ENCODE data around the gene ADAD2.
A peak's percentile ranks its signal among the peaks of the same experiment; 100 is the strongest.
"Not testable (repeated sequence)": the region's sequence is repeated elsewhere in the genome, so short reads cannot be mapped to it uniquely, and the experiment has no call there.

ADAD2 gene

DNA sequence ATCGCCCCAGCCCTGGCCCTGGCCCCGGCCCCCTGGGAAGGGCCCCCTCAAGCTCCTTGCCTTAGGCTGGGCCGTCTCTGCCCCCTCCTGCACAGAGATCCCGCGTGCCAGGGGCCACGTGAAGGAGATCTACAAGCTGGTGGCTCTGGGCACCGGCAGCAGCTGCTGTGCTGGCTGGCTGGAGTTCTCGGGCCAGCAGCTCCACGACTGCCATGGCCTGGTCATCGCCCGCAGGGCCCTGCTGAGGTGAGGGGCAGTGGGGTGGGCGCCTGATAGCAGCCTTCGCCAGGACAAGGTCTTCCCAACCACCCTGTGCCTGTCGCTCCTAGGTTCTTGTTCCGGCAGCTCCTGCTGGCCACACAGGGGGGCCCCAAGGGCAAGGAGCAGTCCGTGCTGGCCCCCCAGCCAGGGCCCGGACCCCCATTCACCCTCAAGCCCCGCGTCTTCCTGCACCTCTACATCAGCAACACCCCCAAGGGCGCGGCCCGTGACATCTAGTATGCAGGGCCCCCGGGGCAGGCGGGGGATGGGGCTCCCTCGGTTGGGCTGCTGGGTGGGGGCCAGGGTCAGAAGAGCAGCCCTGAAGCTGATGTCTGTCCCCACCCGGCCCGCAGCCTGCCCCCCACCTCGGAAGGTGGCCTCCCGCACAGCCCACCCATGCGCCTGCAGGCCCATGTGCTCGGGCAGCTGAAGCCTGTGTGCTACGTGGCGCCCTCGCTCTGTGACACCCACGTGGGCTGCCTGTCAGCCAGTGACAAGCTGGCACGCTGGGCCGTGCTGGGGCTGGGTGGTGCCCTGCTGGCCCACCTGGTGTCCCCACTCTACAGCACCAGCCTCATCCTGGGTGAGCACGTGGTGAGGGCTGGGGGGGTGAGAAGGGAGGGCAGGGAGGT is 4.5 kb downstream of the ADAD2 start:
- DNase-seq (ENCODE audit: low spot score), result no peak

DNA sequence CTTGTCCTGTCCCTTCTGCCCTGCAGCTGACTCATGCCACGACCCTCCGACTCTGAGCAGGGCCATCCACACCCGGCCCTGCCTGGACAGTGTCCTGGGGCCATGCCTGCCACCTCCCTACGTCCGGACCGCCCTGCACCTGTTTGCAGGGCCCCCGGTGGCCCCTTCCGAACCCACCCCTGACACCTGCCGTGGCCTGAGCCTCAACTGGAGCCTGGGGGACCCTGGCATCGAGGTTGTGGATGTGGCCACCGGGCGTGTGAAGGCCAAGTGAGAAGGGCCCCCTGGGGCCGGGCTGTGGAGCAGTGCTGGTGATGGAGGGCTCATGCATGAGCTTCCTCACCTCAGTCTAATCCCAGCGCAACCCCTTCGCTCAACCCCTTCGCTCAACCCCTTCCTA is 5.1 kb downstream of the ADAD2 start:
- DNase-seq (ENCODE audit: low spot score), result no peak

DNA sequence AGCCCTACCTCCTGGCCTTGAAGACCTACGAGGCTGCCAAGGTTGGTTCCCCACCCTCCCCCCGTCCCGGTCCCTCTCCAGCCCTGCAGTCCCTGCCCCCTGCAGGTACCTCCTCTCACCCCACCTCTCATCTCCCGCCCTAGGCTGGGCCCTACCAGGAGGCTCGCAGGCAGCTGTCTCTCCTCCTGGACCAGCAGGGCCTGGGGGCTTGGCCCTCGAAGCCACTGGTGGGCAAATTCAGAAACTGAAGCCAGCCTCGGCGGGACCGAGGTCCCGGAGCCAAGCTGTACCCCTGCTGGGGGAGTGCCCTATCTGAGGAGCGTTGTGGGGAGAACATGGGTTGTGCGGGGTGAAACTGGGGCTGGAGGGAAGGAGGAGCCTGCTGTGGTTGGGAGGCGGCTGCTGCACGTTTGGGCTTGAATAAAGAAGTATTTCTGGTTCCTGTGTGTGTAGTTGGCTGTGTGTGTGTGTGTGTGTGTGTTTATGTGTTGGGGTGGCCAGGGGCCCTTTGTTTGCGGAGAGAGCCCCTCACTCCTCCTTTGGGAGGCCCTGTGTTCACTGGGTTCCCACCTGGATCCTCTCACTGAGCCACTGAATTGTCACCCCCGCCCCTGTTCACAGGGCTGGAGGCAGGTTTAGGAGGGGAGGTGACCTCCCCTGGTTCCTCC is 5.9 kb downstream of the ADAD2 start:
- no peak for DNase-seq (ENCODE audit: low spot score)

DNA sequence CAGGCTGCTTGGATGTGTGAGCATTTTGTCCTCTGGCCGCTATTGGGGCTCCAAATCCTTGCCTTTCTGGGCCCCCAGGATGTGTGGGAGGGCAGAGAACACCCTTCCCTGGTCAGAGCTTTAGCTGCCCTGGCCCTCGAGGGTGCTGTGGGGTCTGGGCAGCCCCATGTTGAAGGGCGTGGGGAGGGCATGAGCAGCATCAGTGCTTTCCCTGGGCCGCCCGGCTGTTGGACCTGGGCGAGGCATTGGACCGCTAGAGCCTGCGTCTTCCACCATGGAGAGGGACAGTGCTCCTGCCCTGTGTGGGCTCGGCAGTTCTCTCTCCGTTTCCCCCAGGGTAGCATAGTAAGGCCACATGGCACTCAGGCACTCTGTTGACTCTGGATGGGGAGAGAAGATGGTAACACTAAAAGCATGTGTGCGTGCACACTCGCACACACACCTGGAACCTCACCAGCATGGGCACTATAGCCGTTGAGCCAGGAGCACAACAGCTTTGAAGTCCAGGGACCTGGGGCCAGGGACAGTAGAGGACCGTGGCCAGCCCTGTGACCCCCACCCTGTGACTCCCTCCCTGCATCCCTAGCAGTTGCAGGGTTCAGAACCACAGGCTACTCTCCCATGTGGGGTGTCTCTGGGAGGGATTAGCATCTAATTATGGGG is 6.6 kb downstream of the ADAD2 start:
- no peak for DNase-seq (ENCODE audit: low spot score)

DNA sequence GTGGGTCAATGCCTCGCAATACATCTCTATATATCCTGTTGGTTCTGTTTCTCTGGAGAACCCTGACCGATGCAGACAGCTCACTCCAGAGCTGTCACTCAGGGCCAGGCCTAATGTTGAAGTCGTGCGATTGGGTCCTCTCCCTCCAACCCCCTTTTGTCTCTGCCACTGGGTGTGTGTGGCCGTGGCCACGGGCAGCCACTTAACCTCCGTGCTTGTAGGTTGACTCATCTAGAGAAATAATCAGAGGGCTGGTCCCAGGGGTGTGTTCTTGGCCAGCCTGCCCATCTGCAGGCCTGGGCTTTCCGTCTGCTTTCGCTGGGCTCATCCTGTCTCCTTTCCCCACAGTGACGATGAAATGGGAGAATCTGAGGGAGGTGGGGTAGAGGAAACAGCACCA is 7.4 kb downstream of the ADAD2 start:
- no peak for DNase-seq (ENCODE audit: low spot score)

DNA sequence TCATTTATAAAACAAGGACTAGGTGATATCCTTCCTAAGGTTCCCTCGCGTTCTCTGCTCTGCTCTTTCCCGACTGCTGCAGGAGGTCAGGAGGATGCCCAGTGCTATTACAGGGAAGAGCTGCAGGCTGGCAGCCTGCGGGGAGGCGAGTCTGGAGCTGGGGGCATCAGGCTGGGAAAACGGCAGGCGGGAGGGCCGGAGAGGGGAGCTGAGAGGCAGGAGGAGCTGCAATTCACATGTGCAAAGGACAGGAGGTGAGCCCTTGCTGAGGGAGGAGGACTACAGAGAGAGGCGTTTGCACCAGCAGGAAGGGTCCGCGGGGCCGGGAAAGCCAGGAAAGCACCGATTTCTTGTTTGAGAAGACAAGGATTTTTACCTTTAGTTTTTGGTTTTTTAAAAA is 8.1 kb downstream of the ADAD2 start:
- no peak for DNase-seq (ENCODE audit: low spot score)

DNA sequence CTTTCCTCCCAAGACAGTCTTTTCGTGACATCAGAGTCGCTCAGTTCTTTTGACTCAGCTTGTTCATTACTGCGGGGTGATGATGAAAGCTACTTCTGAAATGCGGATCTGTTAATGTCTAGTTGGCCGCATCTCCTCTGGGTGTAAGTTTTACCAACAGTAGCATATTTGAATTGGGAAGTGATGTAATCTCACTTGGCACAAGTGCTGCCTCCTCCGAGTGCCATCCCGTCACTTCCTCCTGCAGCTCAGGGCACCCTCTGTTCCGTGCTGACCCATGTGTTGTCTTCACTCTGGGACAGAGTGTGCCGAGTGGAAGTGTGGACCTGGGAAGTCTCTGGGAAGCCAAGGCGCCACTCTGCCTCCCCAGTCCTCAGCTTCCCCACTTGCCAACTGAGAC is 8.9 kb downstream of the ADAD2 start:
- DNase-seq (ENCODE audit: low spot score), result no peak

DNA sequence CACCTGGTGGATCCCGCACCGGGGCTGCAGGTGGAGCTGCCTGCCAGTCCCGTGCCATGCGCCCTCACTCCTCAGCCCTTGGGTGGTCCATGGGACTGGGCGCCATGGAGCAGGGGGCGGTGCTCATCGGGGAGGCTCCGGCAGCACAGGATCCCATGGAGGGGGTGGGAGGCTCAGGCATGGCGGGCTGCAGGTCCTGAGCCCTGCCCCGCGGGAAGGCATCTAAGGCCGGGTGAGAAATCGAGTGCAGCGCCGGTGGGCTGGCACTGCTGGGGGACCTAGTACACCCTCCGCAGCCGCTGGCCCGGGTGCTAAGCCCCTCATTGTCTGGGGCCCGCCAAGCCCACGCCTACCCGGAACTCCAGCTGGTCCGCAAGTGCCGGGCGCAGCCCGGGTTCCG is 13.6 kb downstream of the ADAD2 start:
- not testable (repeated sequence) for DNase-seq (ENCODE audit: low spot score)

DNA sequence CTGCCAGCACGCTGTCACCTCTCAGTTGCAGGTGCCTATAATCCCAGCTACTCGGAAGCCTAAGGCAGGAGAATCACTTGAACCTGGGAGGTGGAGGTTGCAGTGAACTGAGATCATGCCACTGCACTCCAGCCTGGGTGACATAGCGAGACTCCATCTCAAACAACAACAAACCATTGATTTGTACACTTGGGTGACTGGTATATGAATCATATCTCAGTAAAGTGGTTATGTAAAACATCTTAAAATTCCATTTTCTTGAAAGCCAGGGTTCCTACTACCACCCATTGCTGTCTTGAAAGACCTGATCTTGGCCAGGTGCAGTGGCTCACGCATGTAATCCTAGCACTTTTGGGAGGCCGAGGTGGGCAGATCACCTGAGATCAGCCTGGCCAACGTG is 14.2 kb downstream of the ADAD2 start:
- DNase-seq (ENCODE audit: low spot score), result not testable (repeated sequence)

DNA sequence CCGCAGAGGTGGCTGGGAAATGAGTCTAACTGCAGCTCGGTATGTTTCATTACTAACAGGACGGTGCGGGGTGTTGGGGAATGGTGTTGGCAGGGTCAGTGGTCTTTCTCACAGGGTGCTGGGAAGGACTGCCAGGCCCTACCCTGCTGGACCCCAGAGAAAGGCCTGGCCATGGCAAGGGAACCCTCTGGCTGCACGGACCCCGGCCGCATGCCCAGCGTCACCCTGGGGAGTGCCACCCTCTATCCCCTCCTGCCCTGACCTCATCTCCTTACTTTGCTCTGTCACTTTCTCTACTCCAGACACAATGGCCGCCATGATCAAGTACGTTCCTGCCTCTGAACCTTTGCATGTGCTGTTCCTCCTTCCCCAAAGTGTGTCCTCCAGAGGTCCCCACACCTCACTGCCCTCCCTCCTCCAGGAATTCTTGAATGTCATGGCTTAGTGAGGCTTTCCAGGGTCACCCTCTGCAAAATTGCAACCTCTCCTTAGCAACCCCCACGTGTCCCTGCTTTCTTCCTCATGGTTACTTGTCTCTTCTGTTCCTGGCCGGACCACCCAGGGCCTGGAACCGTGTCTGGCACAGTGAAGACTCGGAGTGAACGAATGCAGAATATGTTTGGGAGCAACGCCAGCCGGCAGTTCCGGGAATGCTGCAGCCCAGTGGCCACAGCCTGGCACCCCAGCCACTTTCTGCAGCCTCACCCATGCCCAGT is 15.2 kb downstream of the ADAD2 start:
- DNase-seq (ENCODE audit: low spot score), result no peak

DNA sequence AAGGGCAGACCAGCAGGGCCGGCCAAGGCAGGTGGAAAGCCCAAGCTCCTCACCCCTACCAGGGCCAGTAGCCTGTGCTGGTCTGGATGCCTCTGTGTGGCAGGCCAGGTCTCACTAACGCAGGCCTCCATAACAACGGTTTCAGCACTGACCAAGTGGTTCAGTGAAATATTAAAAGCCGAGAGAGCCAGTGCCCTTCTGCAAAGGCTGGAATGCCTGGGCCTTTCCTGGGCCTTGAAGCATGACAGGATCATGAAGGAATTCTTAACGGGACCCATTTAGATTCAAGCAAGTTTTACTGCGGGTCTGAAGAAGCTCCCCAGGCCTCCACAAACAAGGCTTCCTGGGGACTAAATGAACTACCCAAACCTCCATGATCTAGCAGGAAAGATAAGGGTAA is 16.3 kb downstream of the ADAD2 start:
- DNase-seq (ENCODE audit: low spot score), result no peak

DNA sequence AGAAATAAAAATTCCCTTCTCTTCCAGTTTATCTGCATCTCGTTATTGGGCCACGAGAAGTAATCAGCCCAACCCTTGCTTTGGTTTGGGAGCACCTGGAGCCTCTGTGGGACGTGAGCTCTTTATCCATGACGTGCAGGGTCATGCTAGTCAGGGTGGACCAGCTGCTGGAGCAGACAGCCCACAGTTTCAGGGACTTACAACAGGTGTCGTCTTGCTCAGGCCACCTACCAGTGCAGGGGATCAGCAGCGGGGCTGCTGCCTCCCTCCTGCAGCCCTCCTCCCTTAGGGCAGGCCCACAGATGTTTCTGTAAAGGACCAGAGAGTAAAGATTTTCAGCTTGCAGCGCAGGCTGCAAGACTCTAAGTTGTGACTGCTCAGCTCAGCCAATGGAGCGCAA is 16.9 kb downstream of the ADAD2 start:
- no peak for DNase-seq (ENCODE audit: low spot score)

DNA sequence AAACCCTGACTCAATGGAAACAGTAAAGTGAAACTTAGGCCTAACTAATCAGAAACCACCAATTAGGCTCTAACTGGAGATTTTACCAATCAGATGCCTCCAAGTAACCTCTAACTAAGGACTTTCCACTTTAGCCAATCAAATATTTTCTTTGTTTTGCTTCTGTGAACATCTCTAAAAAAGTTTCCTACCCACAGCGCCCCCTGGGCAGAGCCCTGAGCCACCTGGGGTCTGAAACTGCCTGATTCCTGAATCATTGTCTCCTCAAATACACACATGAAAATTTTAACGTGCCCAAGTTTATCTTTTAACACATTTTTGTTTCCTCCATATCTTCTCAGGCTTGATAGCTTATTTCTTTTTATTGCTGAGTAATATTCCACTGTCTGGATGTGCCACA is 19.0 kb downstream of the ADAD2 start:
- no peak for DNase-seq (ENCODE audit: low spot score)

DNA sequence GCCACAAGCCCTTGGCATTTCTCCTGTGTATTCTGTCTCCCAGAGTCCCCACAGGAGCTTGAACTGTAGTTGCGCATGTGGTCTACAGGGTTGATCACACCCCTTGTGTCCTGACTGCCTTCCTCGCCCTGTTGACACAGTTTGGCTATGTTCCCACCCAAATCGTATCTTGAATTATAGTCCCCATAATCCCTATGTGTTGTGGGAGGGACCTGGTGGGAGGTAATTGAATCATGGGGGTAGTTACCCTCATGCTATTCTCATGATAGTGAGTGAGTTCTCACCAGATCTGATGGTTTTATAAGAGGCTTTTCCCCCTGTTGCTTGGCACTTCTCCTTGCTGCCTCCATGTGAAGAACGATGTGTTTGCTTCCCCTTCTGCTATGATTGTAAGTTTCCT is 21.2 kb downstream of the ADAD2 start:
- DNase-seq (ENCODE audit: low spot score), result no peak

DNA sequence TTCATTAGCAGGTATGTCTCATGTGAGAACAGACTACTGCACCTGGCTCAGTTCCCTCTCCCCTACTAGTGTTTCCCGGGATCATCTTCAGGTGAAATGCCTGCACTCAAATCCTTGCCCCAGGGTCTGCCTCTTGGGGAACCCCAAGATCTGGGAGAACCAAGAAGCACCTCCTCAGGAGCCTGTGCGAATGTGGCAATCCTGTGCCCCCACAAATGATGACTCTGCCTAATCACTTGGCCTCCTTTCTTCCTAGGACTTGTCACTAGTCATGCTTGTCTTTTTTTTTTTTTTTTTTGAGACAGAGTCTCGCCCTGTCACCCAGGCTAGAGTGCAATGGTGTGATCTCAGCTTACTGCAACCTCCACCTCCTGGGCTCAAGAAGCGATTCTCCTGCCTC is 21.7 kb downstream of the ADAD2 start:
- no peak for DNase-seq (ENCODE audit: low spot score)

DNA sequence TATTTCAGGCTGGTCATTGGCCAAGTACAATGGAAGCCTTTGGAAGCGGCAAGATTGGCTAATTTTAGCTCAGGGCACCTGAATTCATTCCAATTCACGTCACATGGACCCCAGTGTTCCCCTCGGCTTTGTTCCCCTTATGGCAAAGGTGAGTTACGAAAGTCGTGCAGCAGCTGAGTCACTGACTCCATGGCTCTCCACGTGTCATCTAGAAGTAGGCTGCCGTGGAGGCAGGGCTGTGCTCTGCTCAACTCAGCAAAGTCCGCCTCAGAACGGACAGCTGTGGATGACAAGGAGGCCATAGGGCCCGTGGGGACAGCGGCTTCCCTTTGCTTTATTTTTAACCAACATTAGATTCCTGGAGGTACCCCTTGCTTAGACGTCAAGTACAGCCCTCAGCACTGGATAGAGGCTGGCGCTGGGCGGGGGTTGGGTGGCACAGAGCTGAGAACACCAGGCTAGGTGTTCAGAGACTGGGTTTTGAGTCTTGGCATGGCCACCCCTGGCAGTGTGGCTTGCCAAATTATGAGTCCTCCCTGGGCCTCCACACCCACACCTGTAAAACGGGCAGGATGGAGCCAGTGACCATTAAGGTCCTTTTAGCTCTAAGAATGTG is 23.6 kb downstream of the ADAD2 start:
- no peak for DNase-seq (ENCODE audit: low spot score)

DNA sequence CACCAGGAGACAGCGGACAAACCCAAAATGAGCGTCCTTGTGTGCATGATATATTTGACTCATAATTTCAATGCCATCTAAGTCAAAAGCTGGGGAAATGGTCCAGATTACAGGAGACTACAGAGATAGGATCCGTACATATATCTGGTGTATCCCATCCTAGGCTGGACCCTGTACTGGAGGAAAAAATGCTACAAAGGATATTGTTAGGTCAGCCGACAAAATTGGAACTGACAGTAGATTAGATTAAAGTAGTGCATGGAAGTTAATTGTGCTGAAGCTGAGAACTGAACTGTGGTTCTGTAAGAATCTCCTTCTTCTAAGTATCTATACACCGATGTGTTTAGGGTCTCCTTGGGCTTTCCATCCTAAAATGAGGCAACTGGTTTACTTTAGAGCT is 24.6 kb downstream of the ADAD2 start:
- no peak for DNase-seq (ENCODE audit: low spot score)

DNA sequence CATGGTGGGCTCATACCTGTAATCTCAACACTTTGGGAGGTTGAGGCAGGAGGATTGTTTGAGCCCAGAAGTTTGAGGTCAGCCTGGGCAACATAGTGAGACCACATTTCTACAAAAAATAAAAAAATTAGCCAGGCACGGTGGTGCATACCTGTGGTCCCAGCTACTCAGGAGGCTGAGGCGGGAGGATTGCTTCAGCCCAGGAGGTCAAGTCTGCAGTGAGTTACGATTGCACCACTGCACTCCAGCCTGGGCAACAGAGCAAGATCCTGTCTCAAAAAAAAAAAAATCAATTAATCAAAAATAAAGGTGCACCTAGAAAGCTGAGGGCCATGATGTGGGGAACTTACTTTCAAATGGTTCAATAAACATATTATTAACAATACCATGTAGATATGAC is 25.2 kb downstream of the ADAD2 start:
- not testable (repeated sequence) for DNase-seq (ENCODE audit: low spot score)

DNA sequence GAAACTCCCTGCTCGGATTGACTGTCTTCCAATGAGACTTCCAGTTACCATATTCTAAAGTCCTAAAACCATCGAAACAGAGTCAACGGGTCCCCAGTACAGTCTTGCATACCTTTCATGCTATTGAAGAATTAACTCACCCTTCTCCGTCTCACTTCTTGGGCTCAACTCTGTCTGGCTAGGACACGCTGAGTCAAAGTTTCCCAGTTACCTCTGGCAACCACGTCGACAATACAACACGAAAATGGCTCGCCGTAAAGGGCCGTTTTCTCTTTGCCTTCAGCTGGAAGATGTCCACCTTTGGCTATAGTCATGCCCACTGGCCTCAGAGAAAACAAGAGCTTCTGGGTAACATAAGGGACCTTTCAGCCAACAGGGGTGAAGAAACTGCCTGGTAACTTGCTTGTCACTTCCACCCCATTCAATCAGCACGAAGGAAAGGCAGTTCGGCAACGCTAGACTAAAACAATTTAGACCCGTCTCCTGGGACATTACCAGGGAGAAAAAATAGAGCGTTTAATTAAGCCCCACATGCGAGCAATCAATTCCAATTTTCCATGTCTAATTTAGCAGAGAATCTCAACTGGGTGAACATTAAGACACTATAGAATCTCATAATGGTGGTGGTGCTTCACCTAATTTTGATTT is 27.3 kb downstream of the ADAD2 start:
- DNase-seq (ENCODE audit: low spot score), result no peak

DNA sequence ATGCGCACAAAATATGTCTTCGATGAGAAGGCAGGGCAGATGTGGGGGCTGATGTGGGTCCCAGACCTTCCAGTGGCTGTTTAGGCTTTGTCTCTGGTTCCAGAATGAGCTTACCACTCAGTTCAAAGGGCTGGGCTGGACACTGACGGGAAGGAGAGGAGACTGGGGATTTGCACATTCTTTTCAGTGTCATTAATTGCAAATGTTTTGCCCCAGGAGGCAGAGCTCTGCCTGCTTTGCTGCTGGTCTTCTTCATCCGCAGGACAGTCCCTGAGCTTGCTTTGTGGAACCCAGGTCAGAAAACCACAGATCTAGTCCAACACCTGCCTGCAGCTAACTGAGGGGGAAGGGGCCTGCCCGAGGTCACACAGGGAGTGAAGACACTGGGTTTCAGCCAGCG is 28.0 kb downstream of the ADAD2 start:
- DNase-seq (ENCODE audit: low spot score), result no peak

DNA sequence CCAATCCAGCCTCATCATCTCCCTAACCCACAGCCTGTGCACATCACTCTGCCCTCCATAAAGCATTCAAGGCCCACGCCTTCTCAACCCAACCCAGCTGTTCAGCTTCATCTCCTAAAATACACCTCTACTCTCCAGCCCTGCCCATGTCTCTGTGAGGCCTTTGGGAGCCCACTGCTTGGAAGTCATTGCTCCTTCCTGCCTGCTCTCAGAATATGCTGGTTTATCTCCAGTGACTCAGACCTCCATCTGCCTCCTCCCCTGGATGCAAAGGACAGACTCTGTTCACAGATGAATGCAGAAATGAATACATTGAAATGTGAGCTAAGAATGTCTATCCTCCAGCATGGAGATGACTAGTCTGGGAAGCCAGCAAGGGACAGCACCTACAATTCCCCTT is 29.9 kb downstream of the ADAD2 start:
- DNase-seq (ENCODE audit: low spot score), result no peak

DNA sequence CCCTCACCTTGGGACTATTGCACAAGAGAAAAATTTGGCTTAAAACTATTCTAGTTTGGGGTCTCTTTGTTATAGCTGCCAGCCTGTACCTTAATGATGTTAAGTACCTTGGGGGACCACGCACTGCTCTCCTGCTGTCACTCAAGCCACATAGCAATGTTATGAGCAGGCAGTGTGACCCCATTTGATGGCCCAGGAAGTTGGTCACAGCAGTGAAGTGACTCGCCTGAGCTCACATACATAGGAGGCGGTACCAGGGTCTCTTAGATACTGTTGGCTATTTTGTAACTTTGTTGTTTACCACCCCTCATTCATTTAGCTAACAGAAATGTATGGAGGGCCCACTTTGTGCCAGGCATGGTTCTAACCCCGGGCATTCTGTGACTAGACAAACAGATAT is 32.5 kb downstream of the ADAD2 start:
- peak; percentile 10 for DNase-seq (ENCODE audit: low spot score)
